Subcutaneous adipose tissue (tissue), 4 donors: ENCODE measurements around the gene FABP6. TPM values are rescaled to one million over a fixed set of nuclear protein-coding genes. Genes with fewer than 3 reads are reported as not detected.

Experiments used
- total RNA-seq, 4 donors: library from RNA; depleted of rRNA; stranded (reverse); fragments of >200 nt; gene quantifications; one replicate each; pipeline ENCODE4 v1.1.0, GENCODE V29; 2016
- TF ChIP-seq, protein P1 (sequence below): fragments of 450-650 bp; IDR thresholded peaks from one replicate; pipeline ENCODE4 v1.5.1; 2016; ENCODE audit warnings: low read depth, mild to moderate bottlenecking, control low read depth, antibody characterized with exemption, moderate library complexity

The FABP6 gene
- total RNA-seq, 4 donors from 2014 or later, result not detected

DNA sequence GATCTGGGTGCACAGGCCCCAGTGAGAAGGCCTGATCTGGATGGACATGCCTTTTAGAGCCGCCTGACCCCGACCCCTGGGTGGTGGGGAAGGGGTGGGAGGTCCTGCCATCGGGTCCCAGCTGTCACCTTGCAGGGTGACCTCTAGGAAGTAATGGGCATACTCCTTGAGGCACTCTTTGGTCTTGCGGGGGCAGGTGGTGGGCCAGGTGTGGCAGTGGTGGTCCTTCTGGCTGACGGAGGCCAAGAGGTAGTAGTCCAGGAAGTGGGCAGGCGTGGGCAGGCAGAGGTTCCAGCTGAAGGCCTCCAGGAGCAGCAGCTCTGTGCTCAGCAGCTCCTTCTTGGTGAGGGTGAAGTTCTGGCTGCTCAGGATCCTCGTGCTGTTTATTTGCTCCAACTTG is 30.0 kb downstream of the FABP6 start:
- TF ChIP-seq, protein P1, sequence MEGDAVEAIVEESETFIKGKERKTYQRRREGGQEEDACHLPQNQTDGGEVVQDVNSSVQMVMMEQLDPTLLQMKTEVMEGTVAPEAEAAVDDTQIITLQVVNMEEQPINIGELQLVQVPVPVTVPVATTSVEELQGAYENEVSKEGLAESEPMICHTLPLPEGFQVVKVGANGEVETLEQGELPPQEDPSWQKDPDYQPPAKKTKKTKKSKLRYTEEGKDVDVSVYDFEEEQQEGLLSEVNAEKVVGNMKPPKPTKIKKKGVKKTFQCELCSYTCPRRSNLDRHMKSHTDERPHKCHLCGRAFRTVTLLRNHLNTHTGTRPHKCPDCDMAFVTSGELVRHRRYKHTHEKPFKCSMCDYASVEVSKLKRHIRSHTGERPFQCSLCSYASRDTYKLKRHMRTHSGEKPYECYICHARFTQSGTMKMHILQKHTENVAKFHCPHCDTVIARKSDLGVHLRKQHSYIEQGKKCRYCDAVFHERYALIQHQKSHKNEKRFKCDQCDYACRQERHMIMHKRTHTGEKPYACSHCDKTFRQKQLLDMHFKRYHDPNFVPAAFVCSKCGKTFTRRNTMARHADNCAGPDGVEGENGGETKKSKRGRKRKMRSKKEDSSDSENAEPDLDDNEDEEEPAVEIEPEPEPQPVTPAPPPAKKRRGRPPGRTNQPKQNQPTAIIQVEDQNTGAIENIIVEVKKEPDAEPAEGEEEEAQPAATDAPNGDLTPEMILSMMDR, result no peak

DNA sequence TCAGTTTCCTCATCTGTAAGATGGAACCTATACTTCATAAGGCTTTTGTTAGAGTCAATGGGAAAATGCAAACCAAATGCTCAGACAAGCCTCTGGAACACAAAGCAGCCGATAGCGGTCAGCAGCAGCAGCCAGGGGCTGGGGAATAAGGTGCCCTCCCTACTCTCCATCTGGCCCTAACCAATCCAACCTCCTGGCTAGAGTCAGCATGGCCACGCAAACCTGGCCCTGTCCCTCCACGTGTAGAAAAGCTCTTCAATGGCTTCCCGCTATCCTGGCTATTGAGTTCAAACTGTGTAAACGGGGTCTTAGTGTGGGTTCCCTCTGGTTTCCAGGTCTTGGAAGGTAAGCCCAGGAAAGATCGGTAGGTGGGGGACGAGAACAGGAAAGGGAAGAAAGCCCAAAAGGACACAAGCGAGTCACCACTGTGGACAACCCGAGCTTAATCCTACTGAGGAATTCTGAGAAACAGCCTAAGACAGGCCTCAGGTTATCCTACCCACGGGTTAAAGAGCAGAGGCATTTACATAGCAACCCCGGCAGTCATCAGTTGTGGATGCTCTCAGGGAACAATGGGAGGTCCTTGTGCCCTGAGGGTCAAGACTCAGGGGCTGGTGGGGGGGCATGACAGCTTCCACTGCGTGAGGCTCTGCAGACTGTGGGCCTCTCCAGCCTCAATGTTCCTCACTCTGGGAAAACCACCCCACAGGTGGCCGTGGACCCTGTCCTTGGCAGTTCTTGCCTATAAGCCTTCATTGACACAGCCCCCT is 30.9 kb downstream of the FABP6 start:
- TF ChIP-seq, protein P1, result no peak

DNA sequence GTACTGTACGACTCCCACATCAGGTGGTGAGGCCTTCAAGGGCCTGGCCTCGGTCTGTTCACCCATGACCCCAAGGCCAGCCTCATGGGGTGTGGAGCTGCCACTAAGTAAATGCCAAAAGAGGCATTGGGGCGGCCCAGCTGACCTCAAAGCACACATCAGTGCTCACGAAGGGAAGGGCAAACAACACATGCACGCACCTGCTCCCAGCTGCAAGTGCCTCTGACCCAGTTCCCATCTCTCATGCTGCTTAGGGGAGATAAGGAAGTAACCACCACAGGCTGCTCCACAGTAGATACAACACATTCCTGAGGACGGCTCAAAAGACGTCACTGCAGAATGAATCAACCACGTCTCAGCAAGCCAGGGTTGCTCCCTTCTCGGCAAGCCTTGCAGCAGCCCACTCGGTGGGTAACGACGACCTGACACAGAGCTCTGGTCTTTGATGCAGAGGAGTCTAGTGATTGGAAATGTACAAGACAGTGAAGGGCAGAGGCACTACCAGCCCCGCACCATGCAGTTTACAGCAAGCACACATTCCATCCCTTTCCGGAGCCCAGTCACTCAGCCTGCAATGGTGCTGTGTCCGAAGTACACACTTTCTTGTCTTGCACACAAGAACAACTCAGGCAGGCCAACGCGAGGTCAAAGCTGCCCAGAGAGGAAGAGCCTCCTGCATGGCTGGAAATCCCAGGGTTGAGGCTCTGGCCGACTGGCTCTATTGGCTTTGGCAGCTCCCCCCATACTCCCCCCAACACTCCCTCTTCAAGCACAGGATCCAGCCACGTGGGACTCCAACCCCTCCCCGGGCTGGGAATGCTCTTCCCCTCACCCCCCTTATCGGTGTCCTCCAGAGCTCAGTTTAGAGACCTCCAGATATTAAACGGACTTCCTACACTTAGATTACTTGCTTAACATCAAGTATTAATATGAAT is 31.8 kb downstream of the FABP6 start:
- TF ChIP-seq, protein P1, result no peak

DNA sequence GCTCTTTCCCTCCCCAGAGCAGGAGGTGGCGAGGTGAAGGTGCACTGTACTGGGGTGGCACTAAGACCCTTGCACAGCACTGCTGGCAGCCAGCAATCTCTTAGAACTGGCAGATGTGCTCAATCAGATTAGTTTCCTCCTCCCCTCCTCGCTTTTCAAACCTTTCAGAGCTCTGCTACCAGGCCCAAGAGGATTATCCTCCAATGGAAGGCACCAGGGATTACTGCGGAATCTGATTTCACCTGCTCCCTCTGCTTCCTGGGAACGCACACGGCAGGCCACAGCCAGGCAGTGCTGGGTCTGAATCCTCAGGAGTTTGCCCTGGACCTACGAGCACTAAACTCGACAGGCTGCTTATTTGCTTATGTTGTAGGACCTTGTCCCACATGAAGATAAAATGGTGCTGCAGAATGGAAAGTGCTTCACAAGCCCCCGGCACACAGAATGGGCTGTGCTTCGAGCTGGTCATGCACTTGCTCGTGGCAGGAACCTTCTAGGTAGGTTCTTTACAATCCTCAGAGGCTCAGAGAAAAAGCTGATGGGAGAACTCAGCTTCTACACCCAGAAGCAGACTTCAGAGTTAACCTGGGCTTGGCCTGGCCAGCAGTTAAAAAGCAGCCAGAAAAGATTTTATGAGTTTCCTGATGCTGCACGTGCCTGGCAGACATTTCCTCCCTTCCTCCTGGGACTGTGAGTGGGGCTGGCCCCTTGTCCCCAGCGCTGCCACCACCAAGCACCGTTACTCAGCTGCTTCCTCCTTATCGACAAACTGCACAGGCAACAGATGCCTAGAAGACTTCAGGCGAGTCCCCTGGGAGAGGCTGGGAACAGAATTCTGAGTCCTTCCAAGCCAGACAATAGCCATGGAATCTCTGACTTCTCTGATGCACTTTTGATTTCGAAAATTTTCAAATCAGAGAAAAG is 33.1 kb downstream of the FABP6 start:
- TF ChIP-seq, protein P1, result no peak

DNA sequence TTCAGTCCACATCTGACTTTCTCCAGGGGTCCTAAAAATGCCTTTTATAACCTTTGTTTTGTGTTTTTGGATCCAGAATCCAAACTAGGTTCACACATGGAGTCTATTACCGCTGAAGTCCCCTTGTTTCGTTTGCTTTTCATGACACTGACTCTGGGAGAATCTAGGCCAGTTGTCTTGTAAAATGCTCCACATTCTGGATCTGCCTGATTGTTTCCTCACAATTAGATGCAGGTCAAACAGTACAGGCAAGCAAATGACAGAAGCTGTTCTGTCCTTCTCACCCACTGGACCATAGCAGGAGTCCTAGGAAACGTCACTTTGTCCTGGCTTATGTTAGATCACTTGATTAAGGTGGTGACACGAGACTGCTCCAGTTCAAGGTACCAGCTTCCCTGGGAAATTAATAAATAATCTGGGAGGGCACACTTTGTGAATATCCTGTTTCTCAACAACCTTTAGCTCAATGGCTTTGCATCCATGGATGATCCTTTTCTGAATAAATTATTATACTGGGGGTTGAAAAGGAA is 34.1 kb downstream of the FABP6 start:
- TF ChIP-seq, protein P1, result no peak

DNA sequence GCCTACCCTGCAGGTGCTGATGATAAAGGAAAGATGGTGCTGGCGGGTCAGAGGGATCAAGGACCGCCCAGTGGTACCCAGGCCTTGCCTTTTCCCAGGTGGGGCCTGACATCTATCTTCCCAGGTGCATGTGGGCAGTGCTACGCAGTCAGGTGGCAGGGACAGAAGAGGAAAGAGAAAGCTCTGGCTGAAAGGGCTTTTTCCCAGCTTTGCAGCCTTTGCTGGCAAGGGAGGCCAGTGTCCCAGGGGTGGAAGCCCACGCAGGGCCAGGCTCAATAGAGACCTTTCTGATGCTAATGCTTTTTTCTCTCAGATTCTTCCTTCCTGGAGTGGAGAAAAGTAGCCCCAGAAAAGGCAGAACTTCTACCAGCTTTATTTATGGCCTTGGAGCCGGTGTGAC is 36.7 kb downstream of the FABP6 start:
- TF ChIP-seq, protein P1, result no peak
